Right atrium auricular region (tissue), 2 donors: ENCODE results near the gene NUP98. TPM values are rescaled to one million over a fixed set of nuclear protein-coding genes. Genes with fewer than 3 reads are reported as not detected.
A peak's percentile ranks its signal among the peaks of the same experiment; 100 is the strongest.
"Not testable (repeated sequence)": the region's sequence is repeated elsewhere in the genome, so short reads cannot be mapped to it uniquely, and the experiment has no call there.

Source experiments
- DNase-seq: peaks from one replicate; pipeline ENCODE4 v3.0.0-alpha.2; 2019; ENCODE audit warnings: low spot score
- H3K27ac ChIP-seq, 2 donors: fragments of 200-600 bp; sonication (generic); 1 replicate in 1 of 2; 2 replicates in 1 of 2; pipeline ENCODE4 v1.5.1; 2016 to 2019
- H3K27me3 ChIP-seq, 2 donors: fragments of 200-600 bp; sonication (generic); one replicate each; pipeline versions ENCODE4 v1.5.1 to v1.6.0; 2017 to 2019
- H3K36me3 ChIP-seq: fragments of 200-600 bp; sonication (generic); one replicate; pipeline ENCODE4 v1.5.1; 2016
- H3K4me1 ChIP-seq, 2 donors: fragments of 200-600 bp; sonication (generic); one replicate each; pipeline versions ENCODE4 v1.5.1 to v1.6.0; 2017 to 2019
- H3K4me3 ChIP-seq, 2 donors: fragments of 200-600 bp; sonication (generic); 1 replicate in 1 of 2; 2 replicates in 1 of 2; pipeline ENCODE4 v1.5.1; 2017 to 2019; ENCODE audit warnings: mild to moderate bottlenecking in 1 of 2, moderate library complexity in 1 of 2
- H3K9me3 ChIP-seq, 2 donors: fragments of 200-600 bp; sonication (generic); one replicate each; pipeline ENCODE4 v1.5.1; 2019
- total RNA-seq, 2 donors: library from RNA; depleted of rRNA; stranded (reverse); fragments of >200 nt; gene quantifications; one replicate each; pipeline ENCODE4 v1.1.0, GENCODE V29; 2016
- TF ChIP-seq, protein P1 (sequence below), 2 donors: fragments of 200-600 bp; sonication (generic); IDR thresholded peaks; one replicate each; pipeline ENCODE4 v1.5.1; 2019; ENCODE audit warnings: antibody characterized with exemption in 2 of 2

Gene NUP98
- total RNA-seq, 2 donors from 2014 or later: 58.8 to 94.5 TPM

DNA sequence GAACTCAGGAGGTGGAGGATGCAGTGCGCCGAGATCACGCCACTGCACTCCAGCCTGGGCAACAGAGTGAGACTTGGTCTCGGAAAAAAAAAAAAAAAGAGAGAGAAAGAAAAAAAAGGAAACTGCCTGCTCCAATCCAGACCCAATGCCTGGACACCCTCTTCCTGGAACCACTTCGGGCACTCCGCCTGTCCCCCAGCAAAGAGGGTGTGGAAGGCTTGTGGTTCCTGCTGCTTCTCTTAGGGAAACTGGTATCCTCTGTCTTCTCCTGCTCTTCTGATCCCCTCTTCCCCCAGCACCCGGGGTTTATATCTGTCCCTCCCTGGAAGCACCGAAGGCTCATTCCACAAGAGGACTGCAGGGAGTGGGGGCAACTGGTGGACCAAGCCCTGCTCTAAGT lies 139.1 kb downstream of the NUP98 start:
- Histone ChIP-seq H3K27ac (no peak overlapping the region), H3K36me3 (no peaks in the 10 kb centered on the region), H3K9me3 (no peaks in the 10 kb centered on the region), H3K27me3 (no peaks in the 10 kb centered on the region), H3K4me3 (no peak overlapping the region), H3K4me1 (no peaks in the 10 kb centered on the region)
- DNase-seq: no peak
- TF ChIP-seq, protein P1, sequence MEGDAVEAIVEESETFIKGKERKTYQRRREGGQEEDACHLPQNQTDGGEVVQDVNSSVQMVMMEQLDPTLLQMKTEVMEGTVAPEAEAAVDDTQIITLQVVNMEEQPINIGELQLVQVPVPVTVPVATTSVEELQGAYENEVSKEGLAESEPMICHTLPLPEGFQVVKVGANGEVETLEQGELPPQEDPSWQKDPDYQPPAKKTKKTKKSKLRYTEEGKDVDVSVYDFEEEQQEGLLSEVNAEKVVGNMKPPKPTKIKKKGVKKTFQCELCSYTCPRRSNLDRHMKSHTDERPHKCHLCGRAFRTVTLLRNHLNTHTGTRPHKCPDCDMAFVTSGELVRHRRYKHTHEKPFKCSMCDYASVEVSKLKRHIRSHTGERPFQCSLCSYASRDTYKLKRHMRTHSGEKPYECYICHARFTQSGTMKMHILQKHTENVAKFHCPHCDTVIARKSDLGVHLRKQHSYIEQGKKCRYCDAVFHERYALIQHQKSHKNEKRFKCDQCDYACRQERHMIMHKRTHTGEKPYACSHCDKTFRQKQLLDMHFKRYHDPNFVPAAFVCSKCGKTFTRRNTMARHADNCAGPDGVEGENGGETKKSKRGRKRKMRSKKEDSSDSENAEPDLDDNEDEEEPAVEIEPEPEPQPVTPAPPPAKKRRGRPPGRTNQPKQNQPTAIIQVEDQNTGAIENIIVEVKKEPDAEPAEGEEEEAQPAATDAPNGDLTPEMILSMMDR (IDR thresholded peaks at IDR 0.05): no peak

DNA sequence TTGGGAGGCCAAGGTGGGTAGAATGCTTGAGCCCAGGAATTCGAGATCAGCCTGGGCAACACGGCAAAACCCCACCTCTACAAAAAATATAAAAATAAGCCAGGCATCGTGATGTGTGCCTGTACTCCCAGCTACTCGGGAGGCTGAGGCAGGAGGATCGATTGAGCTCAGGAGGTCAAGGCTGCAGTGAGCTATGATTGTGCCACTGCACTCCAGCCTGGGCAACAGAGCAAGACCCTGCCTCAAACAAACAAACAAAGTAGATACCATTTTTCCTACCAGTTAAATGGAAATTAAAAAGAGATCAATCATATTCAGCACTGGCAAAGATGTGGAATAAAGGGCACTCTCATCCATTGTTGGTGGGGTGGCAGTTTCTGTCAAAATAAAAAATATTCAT lies 140.0 kb downstream of the NUP98 start:
- H3K4me3 ChIP-seq, H3K36me3 ChIP-seq, H3K4me1 ChIP-seq, DNase-seq, H3K27ac ChIP-seq, H3K9me3 ChIP-seq, H3K27me3 ChIP-seq: not testable (repeated sequence)

DNA sequence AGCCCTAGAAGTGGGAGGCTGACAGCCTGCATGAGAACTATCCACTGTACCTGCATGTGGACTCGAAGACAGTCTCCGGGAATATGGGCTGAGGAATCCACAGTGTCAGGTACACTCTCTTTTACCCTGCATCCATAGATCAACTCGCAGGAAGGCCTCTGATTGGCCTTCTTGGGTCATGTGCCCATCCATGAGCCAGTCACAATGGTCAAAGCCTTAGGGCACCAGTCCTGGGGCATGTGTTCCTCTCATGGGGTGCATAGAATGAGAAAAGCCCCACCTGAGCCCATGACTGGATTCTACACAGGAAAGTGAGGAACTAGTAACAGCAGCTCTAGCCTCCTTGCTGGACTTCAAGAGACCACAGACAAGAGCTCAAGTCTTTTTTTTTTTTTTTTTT lies 141.8 kb downstream of the NUP98 start:
- Histone ChIP-seq H3K27me3 (no peaks in the 10 kb centered on the region), H3K36me3 (no peaks in the 10 kb centered on the region), H3K4me3 (no peak overlapping the region), H3K9me3 (no peaks in the 10 kb centered on the region), H3K4me1 (no peaks in the 10 kb centered on the region), H3K27ac (no peak overlapping the region)
- DNase-seq: no peak
- TF ChIP-seq, protein P1 (IDR thresholded peaks at IDR 0.05): no peak

DNA sequence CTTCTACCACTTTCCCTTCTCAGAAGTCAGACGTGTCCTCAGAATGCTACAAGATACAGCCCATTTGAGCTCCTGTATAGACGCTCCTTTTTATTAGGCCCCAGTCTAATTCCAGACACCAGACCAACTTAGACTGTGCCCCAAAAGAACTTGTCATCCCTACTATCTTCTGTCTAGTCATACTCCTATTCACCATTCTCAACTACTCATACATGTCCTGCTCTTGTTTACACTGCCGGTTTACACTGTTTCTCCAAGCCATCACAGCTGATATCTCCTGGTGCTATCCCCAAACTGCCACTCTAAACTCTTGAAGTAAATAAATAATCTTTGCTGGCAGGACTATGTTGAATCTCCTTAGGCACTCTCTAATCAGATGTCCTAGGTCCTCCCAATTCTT lies 144.8 kb downstream of the NUP98 start:
- not testable (repeated sequence) for H3K9me3 ChIP-seq, H3K4me1 ChIP-seq, DNase-seq, H3K4me3 ChIP-seq, H3K36me3 ChIP-seq, H3K27ac ChIP-seq, H3K27me3 ChIP-seq

DNA sequence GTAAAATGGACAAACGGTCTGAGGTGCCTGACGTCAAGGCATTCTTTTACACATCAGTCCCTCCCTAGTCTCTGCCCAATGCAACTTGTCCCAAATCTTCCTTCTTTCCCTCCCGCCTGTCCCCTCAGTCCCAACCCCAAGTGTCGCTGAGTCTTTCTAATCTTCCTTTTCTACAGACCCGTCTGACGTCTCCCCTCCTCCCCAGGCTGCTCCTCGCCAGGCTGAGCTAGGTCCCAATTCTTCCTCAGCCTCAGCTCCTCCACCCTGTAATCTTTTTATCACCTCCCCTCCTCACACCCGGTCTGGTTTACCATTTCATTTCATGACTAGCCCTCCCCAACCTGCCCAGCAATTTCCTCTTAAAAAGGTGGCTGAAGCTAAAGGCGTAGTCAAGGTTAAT lies 148.0 kb downstream of the NUP98 start:
- not testable (repeated sequence) for H3K4me1 ChIP-seq, H3K27me3 ChIP-seq, H3K27ac ChIP-seq, H3K9me3 ChIP-seq, H3K4me3 ChIP-seq, DNase-seq, H3K36me3 ChIP-seq

DNA sequence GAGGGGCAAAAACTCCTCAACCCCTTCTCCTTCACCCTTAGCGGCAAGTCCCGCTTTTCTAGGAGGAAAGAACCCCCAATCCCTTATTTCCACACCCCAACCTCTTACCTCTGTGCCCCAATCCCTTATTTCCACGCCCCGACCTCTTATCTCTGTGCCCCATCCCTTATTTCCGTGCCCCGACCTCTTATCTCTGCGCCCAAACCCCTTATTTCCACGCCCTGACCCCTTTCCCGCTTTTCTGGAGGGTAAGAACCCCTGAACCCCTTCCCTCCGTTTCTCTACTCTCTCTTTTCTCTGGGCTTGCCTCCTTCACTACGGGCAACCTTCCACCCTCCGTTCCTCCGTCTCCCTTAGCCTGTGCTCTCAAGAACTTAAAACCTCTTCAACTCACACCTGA lies 148.5 kb downstream of the NUP98 start:
- H3K27me3 ChIP-seq, H3K9me3 ChIP-seq, H3K36me3 ChIP-seq, H3K4me1 ChIP-seq, DNase-seq, H3K4me3 ChIP-seq, H3K27ac ChIP-seq: not testable (repeated sequence)

DNA sequence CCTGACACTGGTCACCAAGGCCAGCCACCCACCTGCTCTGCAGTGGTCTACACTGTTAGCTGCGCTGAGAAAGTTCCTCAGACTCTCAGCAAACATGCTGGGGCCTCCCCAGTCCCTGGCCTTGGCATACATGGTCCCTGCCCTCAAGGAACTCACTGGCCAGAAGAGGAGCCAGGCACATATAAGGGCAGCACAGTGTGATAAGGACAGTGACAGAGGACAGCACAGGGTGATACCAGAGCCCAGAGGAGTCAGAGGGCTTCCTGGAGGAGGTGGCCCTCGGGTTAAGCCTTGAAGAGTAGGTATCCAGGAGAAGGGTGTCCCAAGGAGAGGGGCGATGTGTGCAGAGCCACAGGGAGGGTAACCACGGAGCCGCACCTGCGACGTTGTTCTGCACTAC lies 151.8 kb downstream of the NUP98 start:
- Histone ChIP-seq H3K4me1 (peaks cover 0 to 25% of the 10 kb centered on the region in 2 donors), H3K36me3 (no peaks in the 10 kb centered on the region), H3K4me3 (no peak overlapping the region), H3K27ac (no peak overlapping the region), H3K27me3 (no peaks in the 10 kb centered on the region), H3K9me3 (no peaks in the 10 kb centered on the region)
- TF ChIP-seq, protein P1 (IDR thresholded peaks at IDR 0.05): no peak
- no peak for DNase-seq

DNA sequence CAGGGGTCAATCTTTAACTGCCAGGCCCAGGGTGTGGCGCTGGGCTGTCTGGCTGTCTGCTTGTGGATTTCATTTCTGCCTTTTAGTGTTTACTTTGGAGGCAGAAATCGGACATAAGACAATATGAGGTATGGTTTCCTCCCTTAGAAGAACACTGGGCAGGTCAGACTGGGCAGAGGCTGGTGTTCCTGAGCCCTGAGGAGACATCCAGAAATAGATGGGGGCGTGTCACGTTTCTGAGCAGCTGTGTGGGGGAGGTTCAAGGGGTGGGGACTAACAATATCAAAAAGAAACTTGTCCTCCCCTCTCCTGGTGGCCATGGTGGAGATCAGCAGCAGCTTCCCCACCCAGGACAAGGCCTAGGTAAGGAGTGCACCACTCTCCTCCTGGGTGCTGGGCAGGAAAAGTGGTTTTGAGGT lies 152.5 kb downstream of the NUP98 start, which contains the start of gene ART1:
Gene ART1, plus strand, starts transcription at position 312 of the 419 bp plus-strand sequence. CDS start 14,086 bp downstream, outside the sequence.
- TF ChIP-seq, protein P1 (IDR thresholded peaks at IDR 0.05): no peak
- H3K9me3 ChIP-seq: no peaks in the 10 kb centered on the region
- no peaks in the 10 kb centered on the region for H3K27me3 ChIP-seq
- peaks cover 0 to 25% of the 10 kb centered on the region in 2 donors for H3K4me1 ChIP-seq
- no peaks in the 10 kb centered on the region for H3K36me3 ChIP-seq
- no peak within 1 kb of the TSS for H3K4me3 ChIP-seq
- no peak within 1 kb of the TSS for H3K27ac ChIP-seq
- DNase-seq: no peak

DNA sequence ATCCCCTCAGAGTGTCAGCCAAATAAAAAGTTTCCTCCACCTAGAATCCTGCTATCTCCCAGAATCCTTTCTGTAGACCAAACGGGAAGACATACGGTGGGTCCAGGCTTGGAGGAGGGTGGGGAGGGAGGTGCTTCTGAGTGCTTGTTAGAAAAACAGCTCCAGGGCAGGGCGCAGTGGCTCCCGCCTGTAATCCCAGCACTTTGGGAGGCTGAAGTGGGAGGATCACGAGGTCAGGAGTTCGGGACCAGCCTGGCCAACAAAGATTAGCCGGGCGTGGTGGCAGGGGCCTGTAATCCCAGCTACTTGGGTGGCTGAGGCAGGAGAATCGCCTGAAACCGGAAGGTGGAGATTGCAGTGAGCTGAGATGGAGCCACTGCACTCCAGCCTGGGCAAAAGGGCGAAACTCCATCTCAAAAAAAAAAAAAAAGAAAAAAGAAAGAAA lies 154.2 kb downstream of the NUP98 start:
- Histone ChIP-seq H3K4me3 (peak overlapping the region; percentile 48 to 64), H3K4me1 (peaks cover 0 to 25% of the 10 kb centered on the region in 2 donors)
- not testable (repeated sequence) for H3K27ac ChIP-seq, H3K36me3 ChIP-seq, DNase-seq, H3K9me3 ChIP-seq, H3K27me3 ChIP-seq
